Measurements from ENCODE around the gene HBS1L.

HBS1L gene

GRCh38 chr6:134951494-134952263 lies 102.9 kb downstream of the HBS1L start:
- no peak for DNase-seq (ENCODE audit: low spot score)
- no peak for TF ChIP-seq CTCF (IDR thresholded peaks at IDR 0.05; ENCODE audit: extremely low read depth, missing control alignments)

GRCh38 chr6:134950482-134950881 lies 104.1 kb downstream of the HBS1L start:
- no peak for TF ChIP-seq CTCF (IDR thresholded peaks at IDR 0.05; ENCODE audit: extremely low read depth, missing control alignments)
- no peak for DNase-seq (ENCODE audit: low spot score)

DNA sequence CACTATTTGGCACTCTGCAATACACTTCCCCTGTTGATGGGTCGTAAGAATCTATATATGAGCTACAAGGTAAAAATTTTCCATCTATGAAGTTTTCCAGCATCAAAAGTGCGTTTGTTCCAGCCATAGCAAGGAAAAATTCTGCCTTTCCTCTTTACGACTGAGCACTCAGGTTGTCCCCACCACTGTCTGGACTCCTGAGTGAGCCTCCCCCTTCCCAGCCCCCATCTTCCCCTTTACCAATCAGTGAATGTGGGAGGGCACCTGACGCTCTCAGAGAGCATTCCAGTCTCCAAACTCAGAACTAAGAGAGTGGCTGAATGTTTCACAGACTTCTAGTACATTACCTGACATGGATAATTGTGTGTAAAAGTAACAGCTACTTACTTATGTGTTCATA lies 104.7 kb downstream of the HBS1L start, which contains the start of gene ALDH8A1:
Gene ALDH8A1, minus strand, starts transcription at position 175 of the 400 bp plus-strand sequence. Its CDS starts 48 bp downstream, at position 127.
- no peak for TF ChIP-seq CTCF (IDR thresholded peaks at IDR 0.05; ENCODE audit: extremely low read depth, missing control alignments)
- no peak for DNase-seq (ENCODE audit: low spot score)

GRCh38 chr6:134948691-134949090 lies 105.9 kb downstream of the HBS1L start:
- DNase-seq (ENCODE audit: low spot score): no peak
- no peak for TF ChIP-seq CTCF (IDR thresholded peaks at IDR 0.05; ENCODE audit: extremely low read depth, missing control alignments)

DNA sequence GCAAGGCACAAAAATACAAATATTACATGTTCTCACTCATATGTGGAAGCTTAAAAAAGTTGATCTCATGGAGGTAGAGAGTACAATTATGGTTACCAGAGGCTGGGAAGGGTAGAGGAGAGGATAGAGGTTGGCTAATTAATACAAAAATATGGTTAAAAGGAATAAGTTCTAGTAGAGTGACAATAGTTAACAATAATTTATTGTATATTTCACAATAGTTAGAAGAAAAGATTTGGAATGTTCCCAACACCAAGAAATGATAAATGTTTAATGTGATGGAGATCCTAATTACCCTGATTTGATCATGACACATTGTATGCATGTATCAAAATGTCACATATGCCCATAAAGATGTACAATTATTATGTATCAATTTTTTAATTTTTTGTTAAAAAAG lies 106.5 kb downstream of the HBS1L start:
- TF ChIP-seq CTCF (IDR thresholded peaks at IDR 0.05; ENCODE audit: extremely low read depth, missing control alignments): no peak
- no peak for DNase-seq (ENCODE audit: low spot score)

- DNase-seq (ENCODE audit: low spot score): no peak
- no peak for TF ChIP-seq CTCF (IDR thresholded peaks at IDR 0.05; ENCODE audit: extremely low read depth, missing control alignments)
Measured at GRCh38 chr6:134945045-134945444, 109.6 kb downstream of the HBS1L start.

DNA sequence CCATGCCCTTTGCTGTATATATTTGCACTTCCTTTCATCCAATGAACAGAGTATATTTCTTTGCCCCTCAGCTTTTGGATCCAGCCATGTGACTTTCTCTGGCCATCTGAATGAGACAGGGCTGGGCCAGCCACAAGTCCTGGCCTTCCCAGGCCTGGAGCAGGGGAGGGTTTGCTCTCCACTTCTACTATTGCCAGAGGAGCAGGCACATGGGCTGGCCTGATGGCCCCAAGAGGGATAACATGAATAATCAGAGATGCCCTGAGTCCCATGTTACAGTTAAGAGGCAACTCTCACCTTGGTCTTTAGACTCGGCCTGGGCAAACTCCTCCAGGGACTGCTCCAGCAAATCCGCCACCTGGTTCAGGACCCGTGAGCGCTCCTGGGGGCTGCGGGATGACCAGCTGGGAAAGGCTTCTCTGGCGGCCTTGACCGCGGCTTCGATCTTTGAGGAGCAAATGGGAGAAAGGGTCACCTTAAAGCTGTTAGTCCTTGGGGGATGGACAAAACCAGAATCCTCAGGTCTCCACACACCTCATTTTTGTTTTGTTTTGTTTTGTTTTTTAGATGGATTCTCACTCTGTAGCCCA lies 111.0 kb downstream of the HBS1L start:
- TF ChIP-seq CTCF (IDR thresholded peaks at IDR 0.05; ENCODE audit: extremely low read depth, missing control alignments): no peak
- DNase-seq (ENCODE audit: low spot score): no peak
